GM19035 (cell line): ENCODE results near the gene PRR19.

ENCODE experiments used
- ATAC-seq: cut with Tn5 transposase; IDR thresholded peaks from one replicate; pipeline ENCODE4 v1.9.1; 2021; ENCODE audit not compliant: unreplicated experiment

The PRR19 gene

DNA sequence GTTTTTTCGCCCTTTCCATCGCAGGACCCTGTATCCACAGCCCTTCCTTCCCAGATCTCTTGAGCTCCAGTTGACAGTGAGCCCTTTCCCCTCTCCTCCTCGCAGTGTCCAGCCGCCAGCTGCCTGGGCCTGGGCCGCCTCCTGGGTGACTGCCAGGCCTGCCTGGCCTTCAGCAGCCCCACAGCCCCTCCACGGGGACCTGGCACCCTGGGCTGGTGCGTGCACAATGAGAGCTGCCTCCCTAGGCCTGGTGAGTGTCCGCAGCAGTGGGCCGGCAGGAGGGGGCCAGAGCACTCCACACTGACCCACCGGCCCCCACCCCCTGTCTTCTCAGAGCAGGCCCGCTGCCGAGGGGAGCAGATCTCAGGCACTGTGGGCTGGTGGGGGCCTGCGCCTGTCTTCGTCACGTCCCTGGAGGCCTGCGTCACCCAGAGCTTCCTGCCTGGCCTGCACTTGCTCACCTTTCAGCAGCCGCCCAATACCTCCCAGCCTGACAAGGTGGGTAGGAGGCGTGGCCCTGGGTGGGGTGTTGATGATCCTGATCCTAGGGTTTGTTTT, 42.5 kb downstream of the PRR19 start:
- ATAC-seq = no peak

DNA sequence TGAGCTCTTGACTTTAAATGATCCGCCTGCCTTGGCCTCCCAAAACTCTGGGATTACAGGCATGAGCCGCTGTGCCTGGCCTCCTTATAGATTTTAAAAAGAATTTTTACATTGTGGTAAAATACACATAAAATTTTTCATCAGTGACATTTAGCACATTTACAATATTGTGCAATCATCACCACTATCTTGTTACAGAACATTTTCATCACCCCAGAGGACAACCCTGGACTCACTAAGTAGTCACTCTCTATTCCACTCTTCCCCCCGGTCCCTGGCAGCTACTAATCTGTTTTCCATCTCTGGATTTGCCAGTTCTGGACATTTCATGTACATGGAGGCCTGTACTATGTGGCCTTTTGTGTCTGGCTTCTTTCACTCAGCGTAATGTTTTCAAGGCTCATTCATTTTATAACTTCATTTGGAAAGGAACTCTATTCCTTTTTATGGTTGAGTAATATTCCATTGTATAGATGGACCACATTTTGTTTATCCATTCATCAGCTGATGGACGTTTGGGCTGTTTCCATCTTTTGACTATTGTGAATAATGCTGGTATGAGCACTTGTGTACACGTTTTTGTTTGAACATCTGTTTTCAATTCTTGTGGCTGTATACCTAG, 43.4 kb downstream of the PRR19 start:
- ATAC-seq = no peak

DNA sequence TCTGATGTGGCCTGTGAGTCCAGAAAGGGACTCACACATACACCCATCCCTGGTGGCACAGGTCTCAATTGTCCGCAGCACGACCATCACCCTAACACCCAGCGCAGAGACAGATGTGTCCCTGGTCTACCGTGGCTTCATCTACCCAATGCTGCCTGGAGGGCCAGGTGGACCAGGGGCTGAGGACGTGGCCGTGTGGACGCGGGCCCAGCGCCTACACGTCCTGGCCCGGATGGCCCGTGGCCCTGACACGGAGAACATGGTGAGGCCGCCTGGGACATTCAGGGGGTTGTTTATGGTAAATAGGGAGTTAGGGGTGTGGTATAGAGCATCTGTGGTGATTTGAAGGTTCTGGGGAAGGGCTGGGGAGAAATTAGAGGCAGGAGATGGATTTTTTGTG, 46.3 kb downstream of the PRR19 start:
- no peak for ATAC-seq

DNA sequence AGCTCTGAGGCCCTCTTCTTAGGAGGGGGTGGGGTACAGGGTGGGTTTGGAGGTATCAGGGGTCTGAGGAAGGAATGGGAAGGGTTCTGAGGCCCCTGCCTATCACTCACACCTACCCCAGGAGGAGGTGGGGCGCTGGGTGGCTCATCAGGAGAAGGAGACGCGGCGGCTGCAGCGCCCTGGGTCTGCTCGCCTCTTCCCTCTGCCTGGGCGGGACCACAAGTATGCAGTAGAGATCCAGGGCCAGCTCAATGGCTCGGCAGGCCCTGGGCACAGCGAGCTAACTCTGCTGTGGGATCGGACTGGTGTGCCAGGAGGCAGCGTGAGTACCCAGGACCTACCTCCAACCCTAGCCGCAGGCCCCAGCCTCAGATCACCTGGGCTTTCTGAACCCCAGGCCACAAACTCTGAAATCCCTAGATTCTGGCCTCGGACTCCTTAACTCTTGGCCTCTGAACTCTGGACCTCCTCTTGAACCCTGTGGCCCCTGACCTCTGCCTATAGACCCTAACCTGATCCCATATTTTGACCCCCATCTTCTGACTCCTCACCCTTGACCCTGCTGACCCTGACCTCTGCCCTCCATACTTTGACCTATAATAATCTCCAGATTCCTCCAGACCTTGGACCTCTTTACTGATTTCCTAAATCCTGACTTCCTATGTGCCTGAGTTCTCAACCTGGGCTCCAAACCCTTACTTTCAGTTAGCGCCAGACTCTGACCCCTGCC, 47.6 kb downstream of the PRR19 start:
- ATAC-seq = no peak

DNA sequence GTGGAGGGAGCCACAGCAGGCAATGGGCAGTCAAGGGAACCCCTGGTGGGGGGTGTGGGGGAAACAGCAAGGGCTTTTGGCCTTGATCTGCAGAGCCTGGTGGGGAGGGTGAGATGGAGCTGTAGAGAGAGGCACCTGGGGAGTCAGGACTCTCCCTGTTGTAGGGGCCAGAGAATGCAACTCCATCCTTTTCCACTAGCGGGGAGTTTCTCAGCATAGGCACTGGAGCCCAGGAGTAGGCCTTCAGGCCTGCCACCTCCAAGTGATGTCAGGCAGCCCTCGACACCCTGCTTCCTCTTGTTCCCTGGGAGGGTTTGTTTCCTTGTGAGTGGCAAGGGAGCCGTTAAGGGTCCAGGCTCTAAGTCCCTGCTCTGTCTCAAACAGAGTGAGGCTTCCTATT, 48.5 kb downstream of the PRR19 start:
- no peak for ATAC-seq

DNA sequence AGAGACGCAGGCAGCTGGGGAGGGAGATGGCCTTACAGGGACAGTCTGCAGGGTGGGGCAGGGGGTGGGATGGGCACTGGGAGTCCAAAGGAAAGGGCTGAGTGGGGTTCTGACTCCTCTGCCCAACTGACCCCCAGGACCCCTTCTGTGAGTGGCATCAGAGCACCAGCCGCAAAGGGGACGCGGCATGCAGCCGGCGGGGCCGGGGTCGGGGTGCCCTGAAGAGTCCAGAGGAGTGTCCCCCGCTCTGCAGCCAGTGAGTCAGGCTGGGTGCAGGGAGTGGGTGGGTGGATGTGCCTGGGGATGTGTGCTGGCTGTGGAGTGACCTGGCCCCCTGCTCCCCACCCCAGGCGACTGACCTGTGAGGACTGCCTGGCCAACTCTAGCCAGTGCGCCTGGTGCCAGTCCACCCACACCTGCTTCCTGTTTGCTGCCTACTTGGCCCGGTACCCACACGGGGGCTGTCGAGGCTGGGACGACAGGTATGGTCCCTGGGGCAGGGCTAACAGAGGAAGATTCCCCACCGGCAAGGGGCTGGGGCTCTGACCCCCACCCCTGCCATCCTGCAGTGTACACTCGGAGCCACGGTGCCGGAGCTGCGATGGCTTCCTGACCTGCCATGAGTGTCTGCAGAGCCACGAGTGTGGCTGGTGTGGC, 49.3 kb downstream of the PRR19 start:
- ATAC-seq = no peak

DNA sequence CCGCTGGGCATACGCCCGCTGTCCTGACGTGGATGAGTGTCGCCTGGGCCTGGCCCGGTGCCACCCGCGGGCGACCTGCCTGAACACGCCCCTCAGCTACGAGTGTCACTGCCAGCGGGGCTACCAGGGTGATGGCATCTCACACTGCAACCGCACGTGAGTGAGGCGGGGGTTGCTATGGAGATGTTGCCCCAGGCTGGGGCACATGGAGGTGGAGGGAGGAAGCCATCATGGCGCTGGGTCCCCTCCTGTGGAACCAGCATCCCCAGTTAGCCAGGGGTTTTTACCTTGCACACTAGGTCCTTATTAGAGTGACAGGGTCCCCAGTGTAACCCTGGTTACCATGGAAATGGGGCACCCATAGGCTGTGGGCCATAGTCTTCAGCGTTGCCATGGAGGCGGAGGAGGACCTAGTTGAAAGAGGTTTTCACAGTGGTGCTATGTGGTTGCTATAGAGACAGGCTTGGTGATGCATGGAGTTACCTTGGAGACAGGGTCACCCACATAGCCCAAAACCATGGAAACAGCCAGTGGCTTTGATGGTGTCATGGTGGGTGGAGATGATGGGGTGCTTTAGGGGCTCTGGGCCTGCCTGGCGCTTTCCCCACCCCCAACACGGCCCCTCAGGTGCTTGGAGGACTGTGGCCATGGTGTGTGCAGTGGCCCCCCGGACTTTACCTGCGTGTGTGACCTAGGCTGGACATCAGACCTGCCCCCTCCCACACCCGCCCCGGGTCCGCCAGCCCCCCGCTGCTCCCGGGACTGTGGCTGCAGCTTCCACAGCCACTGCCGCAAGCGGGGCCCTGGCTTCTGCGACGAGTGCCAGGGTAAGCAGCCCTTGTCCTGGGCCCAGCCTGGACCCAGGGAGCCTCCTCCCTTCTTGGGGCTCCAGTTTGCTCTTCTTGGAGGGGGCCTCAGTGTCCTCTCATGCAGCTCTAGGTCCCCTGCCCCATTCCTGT, 50.6 kb downstream of the PRR19 start:
- no peak for ATAC-seq

DNA sequence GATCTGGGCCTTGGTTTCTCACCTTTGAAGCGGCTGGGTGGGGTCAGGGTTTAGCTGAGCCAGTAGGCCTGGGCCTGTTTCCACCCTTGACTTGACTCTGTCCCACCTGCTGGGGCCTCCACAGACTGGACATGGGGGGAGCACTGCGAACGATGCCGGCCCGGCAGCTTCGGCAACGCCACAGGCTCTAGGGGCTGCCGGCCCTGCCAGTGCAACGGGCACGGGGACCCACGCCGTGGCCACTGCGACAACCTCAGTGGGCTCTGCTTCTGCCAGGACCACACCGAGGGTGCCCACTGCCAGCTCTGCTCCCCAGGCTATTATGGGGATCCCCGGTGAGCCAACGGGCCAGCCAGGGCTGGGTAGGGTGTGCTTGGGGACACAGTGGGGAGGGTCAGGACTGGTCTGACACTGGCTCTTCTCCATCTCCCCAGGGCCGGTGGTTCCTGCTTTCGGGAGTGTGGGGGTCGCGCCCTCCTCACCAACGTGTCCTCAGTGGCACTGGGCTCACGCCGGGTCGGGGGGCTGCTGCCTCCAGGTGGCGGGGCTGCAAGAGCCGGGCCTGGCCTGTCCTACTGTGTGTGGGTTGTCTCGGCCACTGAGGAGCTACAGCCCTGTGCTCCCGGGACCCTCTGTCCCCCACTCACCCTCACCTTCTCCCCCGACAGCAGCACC, 51.5 kb downstream of the PRR19 start:
- ATAC-seq = no peak

DNA sequence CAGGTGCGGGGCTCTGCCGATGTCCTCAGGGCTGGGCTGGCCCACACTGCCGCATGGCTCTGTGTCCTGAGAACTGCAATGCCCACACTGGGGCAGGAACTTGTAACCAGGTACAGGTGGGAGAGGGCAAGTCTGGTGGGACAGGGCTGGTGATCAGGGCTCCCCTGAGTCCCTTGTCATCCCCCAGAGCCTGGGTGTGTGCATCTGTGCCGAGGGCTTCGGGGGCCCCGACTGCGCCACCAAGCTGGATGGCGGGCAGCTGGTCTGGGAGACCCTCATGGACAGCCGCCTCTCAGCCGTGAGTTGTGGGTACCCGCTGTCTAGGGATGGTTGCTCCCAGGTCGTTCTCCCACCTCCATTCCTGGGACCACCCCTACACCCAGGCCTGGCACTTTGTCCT, 54.0 kb downstream of the PRR19 start:
- no peak for ATAC-seq

DNA sequence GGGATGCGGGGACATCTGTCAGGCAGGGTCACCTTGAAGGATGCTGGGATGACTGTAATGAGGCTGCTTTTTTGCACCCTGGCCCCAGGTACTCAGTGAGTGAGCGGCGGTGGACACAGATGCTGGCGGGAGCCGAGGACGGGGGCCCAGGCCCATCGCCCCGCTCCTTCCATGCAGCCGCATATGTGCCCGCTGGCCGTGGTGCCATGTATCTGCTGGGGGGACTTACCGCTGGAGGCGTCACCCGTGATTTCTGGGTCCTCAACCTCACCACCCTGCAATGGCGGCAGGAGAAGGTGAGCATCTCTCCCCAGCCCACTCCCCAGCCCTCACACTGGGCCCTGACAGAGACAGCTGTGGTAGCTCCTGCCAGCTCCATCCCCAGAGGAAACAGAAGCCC, 54.8 kb downstream of the PRR19 start:
- no peak for ATAC-seq

DNA sequence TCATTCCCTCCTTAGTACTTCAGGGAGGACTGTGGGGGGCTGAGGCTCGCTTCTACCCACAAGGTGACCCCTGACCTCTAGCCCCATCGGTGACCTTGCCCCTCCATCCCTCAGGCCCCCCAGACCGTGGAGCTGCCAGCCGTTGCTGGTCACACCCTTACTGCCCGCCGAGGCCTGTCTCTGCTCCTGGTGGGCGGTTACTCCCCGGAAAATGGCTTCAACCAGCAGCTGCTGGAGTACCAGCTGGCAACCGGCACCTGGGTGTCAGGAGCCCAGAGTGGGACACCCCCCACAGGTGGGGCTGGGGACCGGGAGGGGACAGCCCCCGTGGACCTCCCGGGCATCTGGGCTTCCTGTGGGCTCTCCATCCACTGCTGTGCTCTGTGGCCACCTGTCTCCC, 55.4 kb downstream of the PRR19 start:
- ATAC-seq = no peak
